HG02884 (cell line): ENCODE data around the gene CCDC28B.

ENCODE experiments used
- ATAC-seq: cut with Tn5 transposase; IDR thresholded peaks from one replicate; pipeline ENCODE4 v1.9.1; 2021; ENCODE audit warnings: mild to moderate bottlenecking, moderate library complexity; ENCODE audit not compliant: unreplicated experiment

Gene CCDC28B

DNA sequence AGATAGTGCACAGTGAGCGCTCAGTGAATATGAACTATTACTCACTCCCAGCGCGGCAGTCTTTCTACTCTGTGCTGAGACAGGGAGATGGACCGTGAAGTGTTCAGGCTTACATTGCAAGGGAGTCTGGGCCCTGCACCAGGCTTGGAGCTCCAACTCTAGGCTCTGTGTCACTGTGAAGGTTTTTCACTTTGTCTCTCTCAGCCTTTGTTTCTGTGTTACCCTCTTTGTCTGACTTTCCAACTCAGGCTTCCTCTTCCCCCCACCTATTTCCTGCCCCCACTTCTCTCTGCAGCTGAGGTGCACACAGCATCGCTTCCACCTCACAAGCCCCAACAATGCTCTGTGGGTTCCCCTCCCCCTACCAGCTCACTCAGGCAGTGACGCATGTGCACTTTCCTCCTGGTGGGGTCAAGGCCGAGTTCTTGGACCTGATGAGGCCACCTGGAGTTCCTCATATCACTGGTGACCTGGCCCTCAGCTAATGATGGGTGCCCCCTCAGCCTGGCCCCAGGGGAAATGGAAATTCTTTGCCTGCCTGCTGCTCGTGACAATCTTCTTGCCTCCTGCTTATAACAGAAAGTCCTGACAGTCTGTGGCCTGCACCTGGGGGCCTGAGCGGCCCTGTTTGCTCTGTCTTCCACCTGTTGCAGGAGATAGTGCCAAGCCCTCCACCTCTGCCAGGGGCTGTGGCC, 49.6 kb downstream of the CCDC28B start:
- ATAC-seq = peak; percentile 62

- no peak for ATAC-seq
These were observed 50.7 kb downstream of the CCDC28B start, which contains the start of gene LCK for GRCh38 chr1:32250893-32251716. Gene LCK (plus strand): TSS chr1:32251265. CDS start chr1:32274330, 23,065 bp downstream.
